ENCODE data around the gene ADCY7.

Gene ADCY7

GRCh38 chr16:50309527-50310307 lies 43.4 kb downstream of the ADCY7 start:
- FAIRE-seq (no peak), DNase-seq (ENCODE audit: insufficient read length, low spot score) (no peak)

- FAIRE-seq (no peak), DNase-seq (ENCODE audit: insufficient read length, low spot score) (no peak)
Observed at GRCh38 chr16:50310308-50311133, 44.2 kb downstream of the ADCY7 start.

DNA sequence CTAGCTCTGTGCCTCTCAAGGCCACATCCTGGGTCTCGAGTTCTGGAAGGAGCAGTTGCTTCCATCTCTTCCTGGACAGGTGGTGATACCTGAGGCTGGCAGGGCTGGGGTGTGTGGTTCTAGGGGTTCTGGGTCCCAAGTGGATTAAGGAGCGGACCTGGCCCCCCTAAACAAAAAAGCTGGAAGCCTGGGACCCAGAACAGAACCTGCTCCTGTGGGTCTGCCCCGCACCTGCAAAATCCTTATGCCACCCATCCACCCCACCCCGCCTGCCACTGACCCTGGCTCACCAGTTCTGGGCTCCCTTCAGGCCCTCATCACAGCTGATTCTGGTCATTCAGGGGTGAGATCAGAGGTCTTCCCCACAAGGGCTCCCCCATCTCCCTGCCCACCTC lies 44.8 kb downstream of the ADCY7 start:
- DNase-seq (ENCODE audit: insufficient read length, low spot score) (no peak), FAIRE-seq (no peak)

DNA sequence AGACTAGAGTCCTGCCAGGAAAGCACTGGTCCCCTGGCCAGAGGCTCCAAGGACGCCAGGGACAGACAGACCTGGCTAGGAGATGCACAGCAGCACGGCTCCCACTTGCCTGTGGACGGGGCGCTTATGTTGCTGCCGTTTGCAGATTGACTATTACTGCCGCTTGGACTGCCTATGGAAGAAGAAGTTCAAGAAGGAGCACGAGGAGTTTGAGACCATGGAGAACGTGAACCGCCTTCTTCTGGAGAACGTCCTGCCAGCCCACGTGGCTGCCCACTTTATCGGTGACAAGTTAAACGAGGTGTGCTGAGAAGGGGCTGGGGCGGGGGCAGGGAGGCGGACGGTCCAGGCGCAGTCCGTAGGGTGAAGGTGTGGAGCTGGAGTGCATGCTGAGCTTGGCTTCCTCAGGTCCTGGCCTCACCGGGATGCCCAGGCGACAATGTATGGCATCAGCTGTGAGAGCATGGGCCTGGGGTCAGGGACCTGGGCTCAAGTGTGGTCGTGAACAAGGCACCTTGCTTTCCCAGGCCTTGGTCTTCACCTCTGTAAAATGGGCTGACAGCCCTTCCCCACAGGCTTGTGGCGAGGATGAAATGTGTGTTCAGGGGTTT lies 45.6 kb downstream of the ADCY7 start:
- no peak for DNase-seq (ENCODE audit: insufficient read length, low spot score)
- FAIRE-seq: no peak

DNA sequence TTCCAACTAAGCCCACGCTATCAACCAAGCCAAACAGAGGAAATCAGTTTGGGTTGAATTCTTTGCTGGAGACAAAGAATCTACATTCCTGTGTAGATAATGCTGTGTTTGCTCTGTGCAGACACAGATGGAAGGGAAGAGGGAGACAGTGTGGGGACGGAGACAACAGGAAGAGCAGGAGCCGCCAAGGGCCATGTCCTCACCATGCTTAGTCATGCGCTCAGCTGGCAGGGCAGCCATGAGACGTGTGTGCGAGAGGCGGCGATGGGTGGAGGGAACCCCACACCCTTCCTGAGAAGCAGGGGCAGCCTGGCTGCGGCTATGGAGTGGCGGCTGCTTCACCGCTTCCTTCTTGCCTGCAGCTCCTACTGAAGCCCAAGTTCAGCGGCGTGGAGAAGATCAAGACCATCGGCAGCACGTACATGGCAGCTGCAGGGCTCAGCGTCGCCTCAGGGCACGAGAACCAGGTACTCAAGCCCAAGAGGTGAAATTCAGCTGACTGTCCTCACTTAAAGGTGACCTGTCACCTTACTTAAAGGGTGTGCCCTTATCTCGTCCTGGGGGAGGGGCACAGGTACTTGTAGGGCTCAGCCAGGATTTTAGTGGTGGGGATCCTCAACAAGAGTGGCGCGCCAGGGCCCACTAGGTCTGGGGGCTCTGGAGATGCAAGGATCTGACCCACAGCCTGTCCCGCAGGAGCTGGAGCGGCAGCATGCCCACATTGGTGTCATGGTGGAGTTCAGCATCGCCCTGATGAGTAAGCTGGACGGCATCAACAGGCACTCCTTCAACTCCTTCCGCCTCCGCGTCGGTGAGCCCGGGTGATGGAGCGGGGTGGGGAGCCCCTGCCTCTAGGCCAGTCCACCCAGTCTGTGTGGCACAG lies 47.5 kb downstream of the ADCY7 start:
- DNase-seq (ENCODE audit: insufficient read length, low spot score): no peak
- FAIRE-seq: no peak

- no peak for DNase-seq (ENCODE audit: insufficient read length, low spot score)
- FAIRE-seq: no peak
Observed at GRCh38 chr16:50314665-50315064, 48.3 kb downstream of the ADCY7 start.

DNA sequence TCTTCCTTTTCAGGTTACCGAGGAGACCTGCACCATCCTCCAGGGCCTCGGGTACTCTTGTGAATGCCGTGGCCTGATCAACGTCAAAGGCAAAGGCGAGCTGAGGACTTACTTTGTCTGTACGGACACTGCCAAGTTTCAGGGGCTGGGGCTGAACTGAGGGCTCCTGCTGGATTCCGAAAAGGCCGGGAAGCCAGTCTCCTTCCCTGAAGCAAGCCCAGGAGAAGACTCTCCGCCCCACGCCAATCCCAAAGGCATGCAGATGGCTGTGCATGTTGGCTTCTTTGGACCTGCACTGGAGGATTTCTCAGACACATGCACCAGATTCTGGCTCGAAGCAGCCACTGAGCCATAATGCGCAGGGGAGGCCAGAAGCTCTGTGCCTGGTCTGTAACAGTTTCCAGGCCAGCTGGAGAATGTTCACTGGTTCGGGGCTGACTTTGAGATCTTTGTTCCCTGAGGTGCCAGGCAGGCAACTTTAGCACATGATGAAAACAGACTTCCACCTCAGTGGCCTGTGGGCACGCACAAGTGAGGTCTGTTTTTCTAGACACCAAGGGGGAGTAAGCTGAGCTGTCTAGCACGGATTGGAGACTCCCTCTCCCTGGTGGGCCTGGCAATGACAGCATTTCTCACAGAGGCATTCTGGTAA lies 49.1 kb downstream of the ADCY7 start:
- FAIRE-seq (no peak), DNase-seq (ENCODE audit: insufficient read length, low spot score) (no peak)

- DNase-seq (ENCODE audit: insufficient read length, low spot score) (no peak), FAIRE-seq (no peak)
Observed at GRCh38 chr16:50316102-50316847, 49.9 kb downstream of the ADCY7 start.

GRCh38 chr16:50316848-50317630 lies 50.7 kb downstream of the ADCY7 start:
- no peak for DNase-seq (ENCODE audit: insufficient read length, low spot score)
- no peak for FAIRE-seq

DNA sequence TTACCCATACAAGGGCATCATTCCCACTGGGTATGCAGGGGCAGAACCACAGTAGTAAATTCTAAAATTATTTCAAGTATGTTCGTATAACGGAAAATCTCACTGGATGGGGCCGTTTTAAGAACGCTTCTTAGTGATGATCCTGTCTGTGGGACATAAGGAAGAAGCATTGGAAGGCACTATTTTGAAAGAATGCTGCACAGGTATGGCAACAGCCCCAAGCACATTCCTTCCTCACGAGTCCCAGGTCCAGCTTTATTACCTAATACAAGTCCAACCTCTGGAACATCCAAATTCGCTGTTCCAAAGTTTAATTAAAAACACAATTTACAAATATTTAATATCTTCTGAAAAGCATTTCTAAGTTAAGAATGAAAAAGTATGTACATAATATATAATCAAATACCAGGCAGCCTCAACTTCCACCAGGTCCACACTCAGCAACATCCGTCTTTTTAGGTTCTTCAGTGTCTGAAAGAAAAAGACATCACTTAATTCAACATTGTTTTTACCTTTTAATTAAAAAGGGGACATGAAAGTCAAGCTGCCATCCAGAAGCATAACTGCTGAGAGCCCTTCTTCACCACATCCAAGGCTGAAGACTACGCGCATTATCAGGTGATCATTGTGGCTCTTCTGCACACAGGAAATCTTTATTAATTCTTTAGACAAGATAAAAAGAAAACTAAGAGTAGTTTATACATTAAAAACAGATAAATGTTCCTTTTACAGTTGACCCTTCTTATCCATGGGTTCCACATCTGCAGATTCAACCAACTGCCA lies 52.6 kb downstream of the ADCY7 start:
- no peak for DNase-seq (ENCODE audit: insufficient read length, low spot score)
- no peak for FAIRE-seq

- DNase-seq (ENCODE audit: insufficient read length, low spot score): no peak
- FAIRE-seq: no peak
Observed at GRCh38 chr16:50320310-50320709, 54.0 kb downstream of the ADCY7 start.

- FAIRE-seq (no peak), DNase-seq (ENCODE audit: insufficient read length, low spot score) (no peak)
Observed at GRCh38 chr16:50322333-50322732, 56.0 kb downstream of the ADCY7 start.

DNA sequence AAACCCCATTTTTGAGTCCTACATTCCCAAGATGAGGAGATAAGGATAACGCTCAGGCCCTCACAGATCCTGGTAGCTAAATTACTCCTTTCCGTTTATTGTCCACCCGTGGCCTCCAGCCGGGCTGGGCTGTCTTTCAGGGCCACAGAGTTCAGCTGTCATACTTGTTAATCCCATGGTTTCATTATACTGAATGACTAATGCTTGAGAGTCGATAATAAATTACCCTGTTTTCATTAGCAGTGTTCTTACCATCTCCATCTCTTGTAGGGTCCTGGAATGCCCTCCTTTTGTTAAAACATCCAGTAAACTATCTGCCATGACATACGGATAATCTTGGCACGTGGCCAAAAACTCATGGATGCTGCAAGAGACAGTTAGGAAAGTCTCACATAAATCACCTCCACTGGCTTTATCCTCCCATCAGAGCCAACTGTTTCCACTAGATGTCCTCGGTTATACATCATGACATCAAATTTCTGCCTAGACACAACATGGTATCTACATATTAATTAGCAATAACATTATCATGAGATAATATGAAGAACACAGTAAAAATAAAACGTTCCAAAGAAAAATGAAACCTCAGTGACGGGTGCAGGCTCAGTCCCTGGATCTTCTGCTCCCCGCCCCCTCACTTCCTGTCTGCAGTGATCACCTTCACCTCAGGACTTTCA lies 57.1 kb downstream of the ADCY7 start:
- DNase-seq (ENCODE audit: insufficient read length, low spot score): no peak
- FAIRE-seq: no peak

GRCh38 chr16:50324345-50324744 lies 58.0 kb downstream of the ADCY7 start:
- DNase-seq (ENCODE audit: insufficient read length, low spot score) (no peak), FAIRE-seq (no peak)

DNA sequence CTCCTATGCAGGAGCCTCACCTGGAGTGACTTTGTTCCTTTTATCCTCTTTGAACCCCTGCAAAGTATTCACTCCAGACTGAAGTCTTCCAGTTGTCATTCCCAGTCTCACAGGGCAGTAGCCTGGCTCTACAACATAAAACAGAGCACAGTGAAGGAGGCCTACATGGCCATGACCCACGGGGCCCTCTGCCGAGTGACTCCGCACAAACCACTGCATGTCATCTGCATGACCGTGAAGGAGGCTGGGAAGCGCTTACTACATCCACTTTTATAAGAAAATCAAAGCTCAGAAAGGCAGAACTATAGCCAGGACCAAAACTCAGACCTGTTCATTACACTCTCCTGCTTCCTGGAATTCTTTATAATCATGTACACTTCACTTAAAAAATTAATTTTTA lies 59.9 kb downstream of the ADCY7 start:
- no peak for FAIRE-seq
- no peak for DNase-seq (ENCODE audit: insufficient read length, low spot score)

GRCh38 chr16:50326835-50327465 lies 60.6 kb downstream of the ADCY7 start:
- FAIRE-seq (peak; percentile 79), DNase-seq (ENCODE audit: insufficient read length, low spot score) (no peak)

Measured in GM19239 (cell line).